ENCODE data around the gene SELENOW.

SELENOW gene

GRCh38 chr19:47821460-47822020, 43.0 kb downstream of the SELENOW start, which contains the start of gene CRX:
TSS of gene CRX (plus strand) at chr19:47821937. CDS start at chr19:47834444, 12,507 bp downstream.
- no peak for TF ChIP-seq CTCF (conservative IDR thresholded peaks at IDR 0.05)
- no peak within 1 kb of the TSS for H3K27ac ChIP-seq

- no peak for TF ChIP-seq CTCF (conservative IDR thresholded peaks at IDR 0.05)
- H3K27ac ChIP-seq = no peak overlapping the region
Measured at GRCh38 chr19:47824396-47824795, 45.9 kb downstream of the SELENOW start.

- no peak overlapping the region for H3K27ac ChIP-seq
- TF ChIP-seq CTCF (conservative IDR thresholded peaks at IDR 0.05) = no peak
Measured at GRCh38 chr19:47826800-47827199, 48.3 kb downstream of the SELENOW start.

GRCh38 chr19:47832723-47833122, 54.2 kb downstream of the SELENOW start:
- no peak for TF ChIP-seq CTCF (conservative IDR thresholded peaks at IDR 0.05)
- no peak overlapping the region for H3K27ac ChIP-seq
